HepG2 (cell line): ENCODE measurements around the gene PHYH. TPM values are rescaled to one million over a fixed set of nuclear protein-coding genes. Genes with fewer than 3 reads are reported as not detected.

ENCODE experiments used
- CSRNP2 ChIP-seq: sonication (generic); formaldehyde crosslinking; conservative IDR thresholded peaks from 2 replicates; pipeline ENCODE4 v1.8.0; 2022; ENCODE audit warnings: low read depth, missing genetic modification reagents
- ESRRA ChIP-seq: sonication (generic); formaldehyde crosslinking; IDR thresholded peaks from 2 replicates; pipeline ENCODE4 v1.5.1; 2020; ENCODE audit warnings: mild to moderate bottlenecking, low read depth, missing genetic modification reagents
- FOSL1 ChIP-seq: sonication (generic); formaldehyde crosslinking; IDR thresholded peaks from 2 replicates; pipeline ENCODE4 v1.9.0; 2021; ENCODE audit warnings: missing genetic modification reagents, borderline replicate concordance
- HOMEZ ChIP-seq: IDR thresholded peaks from 2 replicates; pipeline ENCODE4 v1.6.1; 2016; ENCODE audit warnings: low read depth
- KAT2B ChIP-seq: fragments of 150-350 bp; IDR thresholded peaks from 2 replicates; pipeline ENCODE4 v1.6.1; 2014; ENCODE audit warnings: low read depth, low read length, borderline replicate concordance
- PHF20 ChIP-seq: sonication (generic); formaldehyde crosslinking; IDR thresholded peaks from 2 replicates; pipeline ENCODE4 v1.5.0; 2020; ENCODE audit warnings: mild to moderate bottlenecking, missing genetic modification reagents
- RAD21 ChIP-seq: fragments of 450-650 bp; formaldehyde crosslinking; IDR thresholded peaks from 2 replicates; pipeline ENCODE4 v1.5.0; 2020; ENCODE audit warnings: mild to moderate bottlenecking
- RXRA ChIP-seq: sonication (generic); formaldehyde crosslinking; IDR thresholded peaks from 2 replicates; pipeline ENCODE4 v1.5.1; 2020; ENCODE audit warnings: missing genetic modification reagents
- SCMH1 ChIP-seq: sonication (generic); formaldehyde crosslinking; IDR thresholded peaks from 2 replicates; pipeline ENCODE4 v1.9.0; 2021; ENCODE audit warnings: missing genetic modification reagents, mild to moderate bottlenecking, borderline replicate concordance
- SRSF1 ChIP-seq: fragments of 200-400 bp; formaldehyde crosslinking; optimal IDR thresholded peaks from 2 replicates; pipeline ENCODE3; 2017; ENCODE audit warnings: mild to moderate bottlenecking, low read depth, low read length, moderate library complexity
- SRSF9 ChIP-seq: fragments of 200-400 bp; formaldehyde crosslinking; IDR thresholded peaks from 2 replicates; pipeline ENCODE4 v1.6.1; 2018; ENCODE audit warnings: borderline replicate concordance, mild to moderate bottlenecking, low read depth, low read length; ENCODE audit not compliant: insufficient read depth, poor library complexity, severe bottlenecking
- TARDBP ChIP-seq: sonication (generic); formaldehyde crosslinking; IDR thresholded peaks from 2 replicates; pipeline ENCODE4 v1.8.0; 2022; ENCODE audit warnings: mild to moderate bottlenecking, missing genetic modification reagents
- USF2 ChIP-seq, 2 experiments: sonication (generic) in 1 of 2; formaldehyde crosslinking in 1 of 2; IDR thresholded peaks; 2 replicates each; pipeline versions ENCODE4 v1.5.1 to v1.6.1; 2011 to 2020; ENCODE audit warnings: borderline replicate concordance in 1 of 2, low read depth in 1 of 2, low read length in 1 of 2, mild to moderate bottlenecking in 1 of 2, missing genetic modification reagents in 1 of 2, moderate library complexity in 1 of 2
- ZNF503 ChIP-seq: sonication (generic); formaldehyde crosslinking; IDR thresholded peaks from 2 replicates; pipeline ENCODE4 v1.4.0; 2020; ENCODE audit warnings: missing genetic modification reagents
- ZNF83 ChIP-seq: sonication (generic); formaldehyde crosslinking; IDR thresholded peaks from 2 replicates; pipeline ENCODE4 v1.4.0; 2020; ENCODE audit warnings: missing genetic modification reagents, mild to moderate bottlenecking, borderline replicate concordance
- ZNF841 ChIP-seq: sonication (generic); formaldehyde crosslinking; IDR thresholded peaks from 2 replicates; pipeline ENCODE4 v1.8.1; 2023; ENCODE audit warnings: missing genetic modification reagents, borderline replicate concordance
- ZSCAN22 ChIP-seq: sonication (generic); formaldehyde crosslinking; IDR thresholded peaks from 2 replicates; pipeline ENCODE4 v1.4.0; 2020; ENCODE audit warnings: mild to moderate bottlenecking, missing genetic modification reagents
- ZXDC ChIP-seq: sonication (generic); formaldehyde crosslinking; IDR thresholded peaks from 2 replicates; pipeline ENCODE4 v1.5.0; 2020; ENCODE audit warnings: mild to moderate bottlenecking, missing genetic modification reagents
- polyA plus RNA-seq, 8 experiments: library from polyadenylated mRNA; depleted of rRNA in 3 of 8; stranded (reverse) in 7 of 8; unstranded in 1 of 8; fragments of >200 nt; fragmentation: Illumina TruSeq in 4 of 8; extraction: Trizol in 4 of 8; gene quantifications; 2 replicates each; pipeline versions ENCODE4 v1.2.1 to v1.2.3, GENCODE V29; 2011 to 2016; ENCODE audit warnings: low read depth in 4 of 8, missing spikeins in 1 of 8, mixed read lengths in 1 of 8; ENCODE audit not compliant: insufficient read depth in 1 of 8
- total RNA-seq, 5 experiments: library from RNA; depleted of rRNA; stranded (reverse); fragments of >200 nt; fragmentation: Illumina TruSeq; extraction: Trizol; gene quantifications; 2 replicates each; pipeline ENCODE4 v1.2.3, GENCODE V29; 2016; ENCODE audit warnings: low read depth in 1 of 5

Gene PHYH
- total and polyA plus RNA-seq, 2 of the 13 experiments (the other 11 are each of a cell fraction or from before 2014, with no cell fraction given), result 27.2 to 34.5 TPM

GRCh38 chr10:13348216-13349017, 48.6 kb upstream of the PHYH start, which contains the start of gene SEPHS1 (continued):
- TF ChIP-seq ZXDC (no peak), ZSCAN22 (CRISPR knock-in tag) (no peak), ESRRA (CRISPR knock-in tag) (no peak), PHF20 (CRISPR knock-in tag) (no peak), RXRA (CRISPR knock-in tag) (peak; percentile 45; the same call in 1 of the 2 replicates), HOMEZ (CRISPR knock-in tag) (no peak), CSRNP2 (no peak), ZNF503 (CRISPR knock-in tag) (no peak), USF2 (IDR thresholded peaks at IDR 0.05; ENCODE audit: low read depth, low read length) (no peak), USF2 (CRISPR knock-in tag; IDR thresholded peaks at IDR 0.05; ENCODE audit: borderline replicate concordance) (0 out of 2 replicates have a peak, but pooled peaks have one; percentile 14), FOSL1 (no peak), RAD21 (CRISPR knock-in tag) (no peak), KAT2B (no peak), SRSF1 (no peak), ZNF83 (CRISPR knock-in tag) (0 out of 2 replicates have a peak, but pooled peaks have one; percentile 34), ZNF841 (CRISPR knock-in tag) (no peak), SRSF9 (no peak), SCMH1 (CRISPR knock-in tag) (no peak), TARDBP (CRISPR knock-in tag) (no peak)
